ENCODE measurements around the gene SAA1. TPM values are rescaled to one million over a fixed set of nuclear protein-coding genes. Genes with fewer than 3 reads are reported as not detected.

The SAA1 gene
- not detected for total RNA-seq

GRCh38 chr11:18265949-18266348 lies at the start of gene SAA1:
SAA1 (plus strand) TSS chr11:18266264; CDS start chr11:18266888, 624 bp downstream.
- H3K4me3 Mint-ChIP-seq = no peak within 1 kb of the TSS
- no peaks in the 10 kb centered on the region for H3K36me3 Mint-ChIP-seq
- ATAC-seq (no peak), DNase-seq (ENCODE audit: low spot score) (no peak)
- peaks cover 6% of the 10 kb centered on the region in 2 donors for H3K4me1 Mint-ChIP-seq (ENCODE audit: low read depth in 2 of 2)
- H3K27ac Mint-ChIP-seq = no peak within 1 kb of the TSS
- H3K27me3 Mint-ChIP-seq = peaks cover 0 to 5% of the 10 kb centered on the region in 2 donors
- H3K9me3 Mint-ChIP-seq = no peaks in the 10 kb centered on the region

GRCh38 chr11:18221274-18221876 lies 44.7 kb upstream of the SAA1 start:
- peak; percentile 13 to 48 for ATAC-seq
- DNase-seq (ENCODE audit: low spot score) = no peak
- no peaks in the 10 kb centered on the region for H3K36me3 Mint-ChIP-seq
- no peak overlapping the region for H3K4me3 Mint-ChIP-seq
- peaks cover 24 to 26% of the 10 kb centered on the region in 2 donors for H3K27me3 Mint-ChIP-seq
- H3K4me1 Mint-ChIP-seq (ENCODE audit: low read depth in 2 of 2) = no peaks in the 10 kb centered on the region
- no peaks in the 10 kb centered on the region for H3K9me3 Mint-ChIP-seq
- H3K27ac Mint-ChIP-seq = no peak overlapping the region

- Mint-ChIP-seq H3K4me1 (ENCODE audit: low read depth in 2 of 2) (no peaks in the 10 kb centered on the region), H3K27me3 (peaks cover 14 to 20% of the 10 kb centered on the region in 2 donors), H3K27ac (no peak overlapping the region), H3K4me3 (no peak overlapping the region), H3K9me3 (no peaks in the 10 kb centered on the region), H3K36me3 (no peaks in the 10 kb centered on the region)
- ATAC-seq = peak in 1 of 2 donors; percentile 41
- DNase-seq (ENCODE audit: low spot score) = no peak
Measured at GRCh38 chr11:18222814-18223421, 43.1 kb upstream of the SAA1 start.

- no peak overlapping the region for H3K27ac Mint-ChIP-seq
- no peak for ATAC-seq
- no peaks in the 10 kb centered on the region for H3K4me1 Mint-ChIP-seq (ENCODE audit: low read depth in 2 of 2)
- no peaks in the 10 kb centered on the region for H3K36me3 Mint-ChIP-seq
- H3K9me3 Mint-ChIP-seq = no peaks in the 10 kb centered on the region
- no peak for DNase-seq (ENCODE audit: low spot score)
- no peak overlapping the region for H3K4me3 Mint-ChIP-seq
- H3K27me3 Mint-ChIP-seq = peaks cover 5 to 16% of the 10 kb centered on the region in 2 donors
Measured at GRCh38 chr11:18223591-18224387, 42.3 kb upstream of the SAA1 start.

- Mint-ChIP-seq H3K4me3 (no peak overlapping the region), H3K4me1 (ENCODE audit: low read depth in 2 of 2) (no peaks in the 10 kb centered on the region), H3K27me3 (peaks cover 0 to 10% of the 10 kb centered on the region in 2 donors), H3K9me3 (no peaks in the 10 kb centered on the region), H3K27ac (no peak overlapping the region), H3K36me3 (no peaks in the 10 kb centered on the region)
- no peak for ATAC-seq
- DNase-seq (ENCODE audit: low spot score) = no peak
Measured at GRCh38 chr11:18225913-18226312, 40.2 kb upstream of the SAA1 start.

GRCh38 chr11:18229501-18229900 lies 36.6 kb upstream of the SAA1 start:
- Mint-ChIP-seq H3K4me1 (ENCODE audit: low read depth in 2 of 2) (no peaks in the 10 kb centered on the region), H3K27me3 (peaks cover 9 to 21% of the 10 kb centered on the region in 2 donors), H3K9me3 (no peaks in the 10 kb centered on the region), H3K36me3 (no peaks in the 10 kb centered on the region), H3K27ac (no peak overlapping the region), H3K4me3 (no peak overlapping the region)
- no peak for DNase-seq (ENCODE audit: low spot score)
- ATAC-seq = no peak

GRCh38 chr11:18230859-18231258 lies 35.2 kb upstream of the SAA1 start:
- Mint-ChIP-seq H3K4me3 (no peak overlapping the region), H3K4me1 (ENCODE audit: low read depth in 2 of 2) (no peaks in the 10 kb centered on the region), H3K9me3 (no peaks in the 10 kb centered on the region), H3K27me3 (peaks cover 13 to 22% of the 10 kb centered on the region in 2 donors), H3K36me3 (no peaks in the 10 kb centered on the region), H3K27ac (no peak overlapping the region)
- DNase-seq (ENCODE audit: low spot score) = no peak
- ATAC-seq = peak in 1 of 2 donors; percentile 44

- H3K9me3 Mint-ChIP-seq = no peaks in the 10 kb centered on the region
- H3K4me1 Mint-ChIP-seq (ENCODE audit: low read depth in 2 of 2) = no peaks in the 10 kb centered on the region
Measured at GRCh38 chr11:18233912-18234311, 32.2 kb upstream of the SAA1 start.

GRCh38 chr11:18235394-18236334 lies 30.4 kb upstream of the SAA1 start:
- Mint-ChIP-seq H3K27me3 (peaks cover 39 to 46% of the 10 kb centered on the region in 2 donors), H3K9me3 (no peaks in the 10 kb centered on the region), H3K4me3 (no peak overlapping the region), H3K36me3 (no peaks in the 10 kb centered on the region), H3K27ac (no peak overlapping the region), H3K4me1 (ENCODE audit: low read depth in 2 of 2) (no peaks in the 10 kb centered on the region)
- DNase-seq (ENCODE audit: low spot score) (no peak), ATAC-seq (no peak)

More at GRCh38 chr11:18233912-18234311, 32.2 kb upstream of the SAA1 start:
- H3K36me3 Mint-ChIP-seq = no peaks in the 10 kb centered on the region
- no peak overlapping the region for H3K27ac Mint-ChIP-seq
- DNase-seq (ENCODE audit: low spot score) (no peak), ATAC-seq (no peak)
- H3K4me3 Mint-ChIP-seq = no peak overlapping the region
- peaks cover 30 to 31% of the 10 kb centered on the region in 2 donors for H3K27me3 Mint-ChIP-seq

- DNase-seq (ENCODE audit: low spot score) (no peak), ATAC-seq (no peak)
- Mint-ChIP-seq H3K4me1 (ENCODE audit: low read depth in 2 of 2) (no peaks in the 10 kb centered on the region), H3K9me3 (no peaks in the 10 kb centered on the region), H3K27me3 (peaks cover 43 to 55% of the 10 kb centered on the region in 2 donors), H3K27ac (no peak within 1 kb of the TSS), H3K36me3 (no peaks in the 10 kb centered on the region), H3K4me3 (no peak within 1 kb of the TSS)
Measured at GRCh38 chr11:18236664-18237356, 29.3 kb upstream of the SAA1 start, which contains the start of gene SAA4. SAA4 (minus strand) TSS chr11:18236802; CDS start chr11:18235926, 876 bp downstream.

GRCh38 chr11:18239655-18240054 lies 26.4 kb upstream of the SAA1 start:
- no peak for DNase-seq (ENCODE audit: low spot score)
- H3K27ac Mint-ChIP-seq = no peak overlapping the region
- H3K4me1 Mint-ChIP-seq (ENCODE audit: low read depth in 2 of 2) = peaks cover 2 to 6% of the 10 kb centered on the region in 2 donors
- H3K27me3 Mint-ChIP-seq = peaks cover 33 to 54% of the 10 kb centered on the region in 2 donors
- no peaks in the 10 kb centered on the region for H3K9me3 Mint-ChIP-seq
- H3K4me3 Mint-ChIP-seq = no peak overlapping the region
- ATAC-seq = no peak
- no peaks in the 10 kb centered on the region for H3K36me3 Mint-ChIP-seq

GRCh38 chr11:18243783-18244362 lies 22.2 kb upstream of the SAA1 start:
- Mint-ChIP-seq H3K4me3 (no peak overlapping the region), H3K36me3 (no peaks in the 10 kb centered on the region), H3K27me3 (peaks cover 14 to 34% of the 10 kb centered on the region in 2 donors), H3K27ac (no peak overlapping the region), H3K9me3 (no peaks in the 10 kb centered on the region), H3K4me1 (ENCODE audit: low read depth in 2 of 2) (peaks cover 2 to 19% of the 10 kb centered on the region in 2 donors)
- ATAC-seq (peak; percentile 29 to 61), DNase-seq (ENCODE audit: low spot score) (peak; percentile 69)
